Upper lobe of left lung (tissue), 4 donors: ENCODE data around the gene SEL1L3.

ENCODE experiments used
- CTCF ChIP-seq, 6 experiments: fragments of 450-650 bp in 4 of 6; fragments of 200-600 bp in 2 of 6; sonication (generic) in 2 of 6; IDR thresholded peaks; one replicate each; pipeline ENCODE4 v1.5.1; 2016 to 2019; ENCODE audit warnings: antibody characterized with exemption in 6 of 6
- POLR2AphosphoS5 ChIP-seq, 2 donors: sonication (generic); formaldehyde crosslinking; IDR thresholded peaks; one replicate each; pipeline ENCODE4 v1.5.1; 2017; ENCODE audit warnings: antibody characterized with exemption in 2 of 2

GRCh38 chr4:25770847-25771246 lies 91.9 kb downstream of the SEL1L3 start:
- no peak for TF ChIP-seq CTCF (IDR thresholded peaks at IDR 0.05)
- TF ChIP-seq POLR2AphosphoS5 (IDR thresholded peaks at IDR 0.05): no peak
